ENCODE results near the gene NTRK1.

Gene NTRK1

GRCh38 chr1:156922986-156923669 lies 62.5 kb downstream of the NTRK1 start:
- ChIA-PET POLR2A (no interaction called here), CTCF (interaction anchor here (1.2 kb wide), 1 partner anchor 31 kb away, joined by 4 read pairs; no protein-coding TSS in a partner anchor)
- DNase-seq (ENCODE audit: extremely low spot score): no peak
- TF ChIP-seq FOXA1 (IDR thresholded peaks at IDR 0.05) (no peak), L3MBTL2 (conservative IDR thresholded peaks at IDR 0.05) (no peak), CTBP1 (IDR thresholded peaks at IDR 0.05; ENCODE audit: borderline replicate concordance) (no peak), ZNF384 (IDR thresholded peaks at IDR 0.05) (no peak), HDGF (IDR thresholded peaks at IDR 0.05; ENCODE audit: borderline replicate concordance) (no peak), TARDBP (IDR thresholded peaks at IDR 0.05) (no peak), PKNOX1 (IDR thresholded peaks at IDR 0.05) (no peak), BHLHE40 (IDR thresholded peaks at IDR 0.05; ENCODE audit: borderline replicate concordance) (no peak), ELF4 (IDR thresholded peaks at IDR 0.05) (no peak), LEF1 (IDR thresholded peaks at IDR 0.05; ENCODE audit: borderline replicate concordance) (no peak), FOXK2 (IDR thresholded peaks at IDR 0.05) (no peak), SP1 (IDR thresholded peaks at IDR 0.05) (no peak), FOXM1 (IDR thresholded peaks at IDR 0.05; ENCODE audit: borderline replicate concordance) (no peak), NFRKB (IDR thresholded peaks at IDR 0.05) (no peak), SUZ12 (IDR thresholded peaks at IDR 0.05) (no peak), ARNT (IDR thresholded peaks at IDR 0.05) (no peak)

DNA sequence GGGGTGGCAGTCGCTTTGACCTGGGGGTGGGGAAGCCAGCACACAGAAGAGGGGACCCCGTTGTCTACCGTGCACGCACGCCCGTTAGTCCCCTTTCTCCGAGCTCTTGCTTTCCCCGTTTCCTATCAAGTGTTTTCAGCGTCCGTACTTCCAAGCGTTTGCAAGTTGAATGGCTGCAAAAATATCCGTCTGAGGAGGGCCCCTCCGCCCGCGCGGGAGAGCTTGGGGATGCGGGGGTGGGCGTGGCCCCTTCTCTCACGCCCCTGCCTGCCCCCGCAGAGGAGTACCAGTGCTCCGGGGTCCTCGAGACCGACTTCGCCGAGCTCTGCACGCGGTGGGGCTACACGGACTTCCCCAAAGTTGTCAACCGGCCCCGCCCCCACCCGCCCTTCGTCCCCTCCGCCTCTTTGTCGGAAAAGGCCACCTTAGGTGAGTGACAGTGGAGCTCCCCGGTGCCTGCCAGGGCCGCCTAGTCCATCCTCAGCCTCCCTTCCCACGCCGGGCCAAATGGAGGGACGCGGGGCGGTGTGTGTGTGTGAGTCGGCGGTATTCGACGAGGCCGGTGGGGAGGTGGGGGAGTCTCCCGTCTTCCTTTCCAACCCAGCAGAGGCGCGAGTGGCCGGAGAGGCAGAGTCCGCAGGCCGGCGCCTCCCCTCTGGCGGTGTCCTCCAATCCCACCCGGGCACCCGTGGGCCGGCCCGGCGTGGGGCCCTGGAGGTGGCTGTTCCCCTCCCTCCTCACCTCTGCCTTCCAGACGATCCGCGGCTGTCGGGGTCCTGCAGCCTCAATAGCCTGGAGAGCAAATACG lies 63.2 kb downstream of the NTRK1 start:
- CTCF ChIA-PET: no interaction called here
- no peak for DNase-seq (ENCODE audit: extremely low spot score)
- TF ChIP-seq FOXM1 (IDR thresholded peaks at IDR 0.05; ENCODE audit: borderline replicate concordance) (no peak), ELF4 (IDR thresholded peaks at IDR 0.05) (no peak), SUZ12 (IDR thresholded peaks at IDR 0.05) (no peak), CTBP1 (IDR thresholded peaks at IDR 0.05; ENCODE audit: borderline replicate concordance) (no peak), HDGF (IDR thresholded peaks at IDR 0.05; ENCODE audit: borderline replicate concordance) (no peak), L3MBTL2 (conservative IDR thresholded peaks at IDR 0.05) (no peak), PKNOX1 (IDR thresholded peaks at IDR 0.05) (no peak), BHLHE40 (IDR thresholded peaks at IDR 0.05; ENCODE audit: borderline replicate concordance) (no peak), NFRKB (IDR thresholded peaks at IDR 0.05) (no peak), ARNT (IDR thresholded peaks at IDR 0.05) (no peak), ZNF384 (IDR thresholded peaks at IDR 0.05) (no peak), TARDBP (IDR thresholded peaks at IDR 0.05) (no peak), FOXA1 (IDR thresholded peaks at IDR 0.05) (no peak), SP1 (IDR thresholded peaks at IDR 0.05) (no peak), FOXK2 (IDR thresholded peaks at IDR 0.05) (no peak), LEF1 (IDR thresholded peaks at IDR 0.05; ENCODE audit: borderline replicate concordance) (no peak)
- POLR2A ChIA-PET: no interaction called here

- no peak for DNase-seq (ENCODE audit: extremely low spot score)
- POLR2A ChIA-PET: no interaction called here
- no peak for TF ChIP-seq SUZ12 (IDR thresholded peaks at IDR 0.05)
- no peak for TF ChIP-seq SP1 (IDR thresholded peaks at IDR 0.05)
- TF ChIP-seq NFRKB (IDR thresholded peaks at IDR 0.05): no peak
- no peak for TF ChIP-seq FOXK2 (IDR thresholded peaks at IDR 0.05)
- CTCF ChIA-PET: no interaction called here
Observed at GRCh38 chr1:156924478-156925153, 64.0 kb downstream of the NTRK1 start.

DNA sequence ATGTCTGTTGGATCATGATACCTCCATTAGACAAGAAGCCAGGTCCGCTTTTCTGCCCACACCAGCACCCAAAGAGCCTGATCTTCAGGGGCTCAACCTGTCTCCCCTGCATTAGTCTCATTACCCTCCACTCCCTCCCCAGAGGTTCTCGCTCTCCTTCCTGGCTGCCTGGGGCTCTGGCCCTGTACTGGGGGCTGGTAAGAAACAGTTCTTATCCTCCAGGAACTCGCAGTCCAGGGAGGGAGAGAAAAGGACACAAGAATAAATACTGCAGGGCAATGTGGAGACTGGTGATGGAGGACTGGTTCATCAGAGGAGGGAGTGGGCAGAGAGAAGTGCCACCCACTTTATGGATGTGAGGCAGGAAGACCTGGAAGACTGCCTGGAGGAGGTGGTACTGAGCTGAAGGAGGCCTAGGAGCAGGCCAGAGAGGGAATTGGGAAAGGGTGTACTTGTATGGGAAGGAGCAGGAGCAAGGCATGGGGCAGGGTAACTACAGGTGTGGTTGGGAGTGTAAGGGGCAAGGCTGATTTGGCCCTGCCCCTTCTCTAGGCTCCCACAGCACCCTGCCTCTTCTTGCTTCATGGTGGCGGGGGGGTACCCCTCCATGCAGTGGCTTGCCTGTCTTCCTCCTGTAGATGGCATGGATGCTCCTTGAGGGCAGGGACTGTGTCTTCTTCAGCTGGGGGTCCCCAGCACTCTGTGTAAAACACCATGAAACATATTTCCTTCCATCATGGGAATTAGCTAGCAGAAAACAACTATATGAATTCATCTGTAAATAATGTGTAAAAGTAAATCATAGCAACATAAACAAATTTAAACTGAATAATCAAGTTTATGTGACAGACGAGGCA lies 64.7 kb downstream of the NTRK1 start:
- TF ChIP-seq FOXK2 (IDR thresholded peaks at IDR 0.05) (no peak), FOXM1 (IDR thresholded peaks at IDR 0.05; ENCODE audit: borderline replicate concordance) (no peak), HDGF (IDR thresholded peaks at IDR 0.05; ENCODE audit: borderline replicate concordance) (no peak), ZNF384 (IDR thresholded peaks at IDR 0.05) (no peak), CTBP1 (IDR thresholded peaks at IDR 0.05; ENCODE audit: borderline replicate concordance) (no peak), TARDBP (IDR thresholded peaks at IDR 0.05) (no peak), PKNOX1 (IDR thresholded peaks at IDR 0.05) (no peak), NFRKB (IDR thresholded peaks at IDR 0.05) (no peak), LEF1 (IDR thresholded peaks at IDR 0.05; ENCODE audit: borderline replicate concordance) (no peak), ELF4 (IDR thresholded peaks at IDR 0.05) (no peak), SUZ12 (IDR thresholded peaks at IDR 0.05) (no peak)
- no peak for DNase-seq (ENCODE audit: extremely low spot score)
- ChIA-PET CTCF (interaction anchor here (0.5 to 1.4 kb wide), 5 partner anchors 7 to 236 kb away, joined by 3 to 5 read pairs (median 4); no protein-coding TSS in a partner anchor), POLR2A (interaction anchor here (1.4 kb wide), 1 partner anchor 25 kb away, joined by 3 read pairs; no protein-coding TSS in a partner anchor)
